Psoas muscle (tissue), 8 donors: ENCODE measurements around the gene GCKR. TPM values are rescaled to one million over a fixed set of nuclear protein-coding genes. Genes with fewer than 3 reads are reported as not detected.

ENCODE experiments used
- ATAC-seq, 4 donors: fragments of 200-7000 bp; cut with Tn5 transposase; one replicate each; pipeline ENCODE4 v1.9.1; 2020; ENCODE audit warnings: moderate library complexity in 3 of 4, mild to moderate bottlenecking in 2 of 4
- DNase-seq, 2 donors: peaks; one replicate each; pipeline ENCODE4 v3.0.0-alpha.2; 2020
- H3K27ac ChIP-seq: fragments of 200-600 bp; one replicate; pipeline ENCODE4 v1.8.0; 2022
- H3K27me3 ChIP-seq, 3 donors: fragments of 200-600 bp in 1 of 3; one replicate each; pipeline versions ENCODE4 v1.6.1 to v1.8.0; 2013 to 2022; ENCODE audit warnings: low read length in 2 of 3, mild to moderate bottlenecking in 2 of 3, moderate library complexity in 1 of 3; ENCODE audit not compliant: insufficient read depth in 3 of 3
- H3K36me3 ChIP-seq, 2 donors: fragments of 200-600 bp in 1 of 2; one replicate each; pipeline versions ENCODE4 v1.6.1 to v1.8.0; 2013 to 2022; ENCODE audit warnings: low read depth in 1 of 2, mild to moderate bottlenecking in 1 of 2, moderate library complexity in 1 of 2; ENCODE audit not compliant: insufficient read depth in 1 of 2
- H3K4me1 ChIP-seq: fragments of 200-600 bp; one replicate; pipeline ENCODE4 v1.8.0; 2022
- H3K4me3 ChIP-seq: fragments of 200-600 bp; one replicate; pipeline ENCODE4 v1.8.0; 2022; ENCODE audit warnings: mild to moderate bottlenecking
- H3K9me3 ChIP-seq: fragments of 200-600 bp; one replicate; pipeline ENCODE4 v1.8.0; 2022
- WGBS, 3 donors: extraction: QIAGEN DNeasy Blood & Tissue Kit; methylation state at CpG; one replicate each; pipeline versions ENCODE4 v1.1.6 to v1.1.7; 2013; 5-methylcytosine and 5-hydroxymethylcytosine counted together
- intact Hi-C, 2 donors: fragments of 100-400 bp; cut with DNase I; formaldehyde crosslinking; loops; one replicate each; pipeline versions ENCODE4 v1.11.0 to v1.14.2; 2022
- polyA plus RNA-seq, 3 donors: library from polyadenylated mRNA; stranded (reverse); fragments of 200-250 nt; gene quantifications; one replicate each; pipeline ENCODE4 v1.2.3, GENCODE V29; 2013
- total RNA-seq, 4 donors: library from RNA; stranded (reverse); fragmentation: NEBNext Ultra II Directional in 2 of 4; extraction: Animal tissue kit (Norgen Biotek cat#: 25700) in 2 of 4; gene quantifications; one replicate each; pipeline versions ENCODE4 v1.2.1 to v1.2.4, GENCODE V29; 2021 to 2023
- TF ChIP-seq, protein P1 (sequence below): fragments of 200-600 bp; IDR thresholded peaks from one replicate; pipeline ENCODE4 v1.8.0; 2022; ENCODE audit warnings: antibody characterized with exemption
- donor health status: healthy with polysubstance abuse.
- donor health status: DM: no; HTN: no; CAD: no; lungs with moderate emphysema.
- donor health status: Bipolar disorder and iron deficiency.
- donor health status: healthy.
- donor health status: DM: yes; HTN: yes; CAD: no.
- donor health status: DM: no; HTN: no; CAD: no.
- donor health status: DM: no; HTN: no; CAD: no.
- donor health status: DM: yes; HTN: yes; CAD: no.

Gene GCKR
- total and polyA plus RNA-seq, 7 donors = 0.05 to 2.0 (median 1.0) TPM; not detected in 3

DNA sequence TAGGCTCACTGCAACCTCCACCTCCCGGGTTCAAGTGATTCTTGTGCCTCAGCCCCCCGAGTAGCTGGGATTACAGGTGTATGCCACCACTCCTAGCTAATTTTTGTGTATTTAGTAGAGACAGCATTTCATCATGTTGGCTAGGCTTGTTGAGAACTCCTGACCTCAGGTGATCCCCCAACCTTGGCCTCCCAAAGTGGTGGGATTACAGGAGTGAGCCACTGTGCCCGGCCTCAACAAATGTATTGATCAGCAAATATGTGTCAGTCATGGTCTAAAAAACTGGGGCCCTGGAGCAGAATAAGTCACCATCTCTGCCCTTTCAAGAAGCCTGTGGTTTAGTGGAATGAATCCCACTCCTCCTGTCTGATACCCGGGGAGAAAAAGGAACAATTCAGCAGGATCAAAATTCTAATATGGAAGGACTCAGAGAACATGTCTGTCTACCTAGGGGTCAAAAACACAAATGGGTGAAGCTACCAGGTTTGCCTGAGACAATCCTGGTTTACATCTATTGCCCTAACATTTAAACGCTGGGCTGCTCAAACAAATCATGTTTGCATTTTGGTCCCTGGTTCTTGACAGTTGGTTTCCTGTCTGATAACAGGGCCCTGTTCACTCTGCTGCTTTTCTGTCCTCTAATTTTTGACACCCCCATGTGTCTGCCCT is 21.6 kb downstream of the GCKR start:
- WGBS, 3 donors = 77 to 83% (median 81%) methylated on average over 5 of the region's 5 CpGs
- ATAC-seq = no peak

DNA sequence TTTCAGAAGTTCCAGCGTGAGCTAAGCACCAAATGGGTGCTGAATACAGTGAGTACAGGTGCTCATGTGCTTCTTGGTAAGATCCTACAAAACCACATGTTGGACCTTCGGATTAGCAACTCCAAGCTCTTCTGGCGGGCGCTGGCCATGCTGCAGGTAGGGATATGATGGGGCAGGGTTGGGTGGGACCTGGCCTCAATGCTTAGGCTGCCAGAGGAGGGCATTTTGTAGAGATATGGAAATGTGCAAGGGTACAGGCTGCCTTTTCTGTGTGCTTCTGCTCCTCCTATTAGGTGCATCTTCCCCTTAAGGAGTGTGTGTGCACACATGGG is 22.1 kb downstream of the GCKR start:
- TF ChIP-seq, protein P1, sequence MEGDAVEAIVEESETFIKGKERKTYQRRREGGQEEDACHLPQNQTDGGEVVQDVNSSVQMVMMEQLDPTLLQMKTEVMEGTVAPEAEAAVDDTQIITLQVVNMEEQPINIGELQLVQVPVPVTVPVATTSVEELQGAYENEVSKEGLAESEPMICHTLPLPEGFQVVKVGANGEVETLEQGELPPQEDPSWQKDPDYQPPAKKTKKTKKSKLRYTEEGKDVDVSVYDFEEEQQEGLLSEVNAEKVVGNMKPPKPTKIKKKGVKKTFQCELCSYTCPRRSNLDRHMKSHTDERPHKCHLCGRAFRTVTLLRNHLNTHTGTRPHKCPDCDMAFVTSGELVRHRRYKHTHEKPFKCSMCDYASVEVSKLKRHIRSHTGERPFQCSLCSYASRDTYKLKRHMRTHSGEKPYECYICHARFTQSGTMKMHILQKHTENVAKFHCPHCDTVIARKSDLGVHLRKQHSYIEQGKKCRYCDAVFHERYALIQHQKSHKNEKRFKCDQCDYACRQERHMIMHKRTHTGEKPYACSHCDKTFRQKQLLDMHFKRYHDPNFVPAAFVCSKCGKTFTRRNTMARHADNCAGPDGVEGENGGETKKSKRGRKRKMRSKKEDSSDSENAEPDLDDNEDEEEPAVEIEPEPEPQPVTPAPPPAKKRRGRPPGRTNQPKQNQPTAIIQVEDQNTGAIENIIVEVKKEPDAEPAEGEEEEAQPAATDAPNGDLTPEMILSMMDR = no peak
- H3K4me3 ChIP-seq = no peak overlapping the region
- no peak overlapping the region for H3K27ac ChIP-seq
- intact Hi-C loops = no loop called here
- DNase-seq (no peak), ATAC-seq (no peak)
- H3K36me3 ChIP-seq = no peaks in the 10 kb centered on the region
- H3K4me1 ChIP-seq = no peaks in the 10 kb centered on the region
- WGBS, 3 donors = 84 to 90% (median 84%) methylated on average over 4 of the region's 4 CpGs
- H3K27me3 ChIP-seq = peaks cover 0 to 18% (median 2%) of the 10 kb centered on the region in 3 donors
- no peaks in the 10 kb centered on the region for H3K9me3 ChIP-seq

More for the DNA sequence above, 21.6 kb downstream of the GCKR start:
- Histone ChIP-seq H3K27ac (no peak overlapping the region), H3K4me3 (no peak overlapping the region), H3K36me3 (no peaks in the 10 kb centered on the region), H3K27me3 (peaks cover 0 to 16% (median 2%) of the 10 kb centered on the region in 3 donors), H3K9me3 (no peaks in the 10 kb centered on the region), H3K4me1 (no peaks in the 10 kb centered on the region)
- no peak for DNase-seq
- TF ChIP-seq, protein P1 = no peak
- intact Hi-C loops = no loop called here

DNA sequence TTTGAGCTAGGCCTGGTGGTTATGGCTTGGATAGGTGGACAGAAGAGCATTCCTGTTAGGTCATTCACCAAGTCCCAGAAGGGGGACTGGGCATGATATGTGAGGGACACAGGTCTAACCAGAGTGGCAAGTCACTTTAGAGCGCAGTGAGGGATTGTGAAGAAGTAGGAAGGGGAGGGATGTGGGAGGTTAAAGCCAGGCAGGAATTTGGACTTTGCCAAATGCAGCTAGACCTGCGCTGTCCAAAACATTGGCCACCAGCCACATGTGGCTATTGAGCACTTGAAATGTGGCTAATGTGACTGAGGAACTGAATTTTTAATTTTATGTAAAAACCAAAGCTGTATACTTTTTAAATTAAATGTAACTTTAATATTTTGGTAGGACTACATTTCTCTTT is 23.7 kb downstream of the GCKR start:
- no peak overlapping the region for H3K4me3 ChIP-seq
- no peaks in the 10 kb centered on the region for H3K9me3 ChIP-seq
- ATAC-seq (no peak), DNase-seq (no peak)
- peaks cover 0 to 12% (median 2%) of the 10 kb centered on the region in 3 donors for H3K27me3 ChIP-seq
- no peak overlapping the region for H3K27ac ChIP-seq
- no peaks in the 10 kb centered on the region for H3K4me1 ChIP-seq
- H3K36me3 ChIP-seq = no peaks in the 10 kb centered on the region
- TF ChIP-seq, protein P1 = no peak
- WGBS, 3 donors = 80 to 92% (median 88%) methylated on average over 2 of the region's 2 CpGs
- intact Hi-C loops = no loop called here

DNA sequence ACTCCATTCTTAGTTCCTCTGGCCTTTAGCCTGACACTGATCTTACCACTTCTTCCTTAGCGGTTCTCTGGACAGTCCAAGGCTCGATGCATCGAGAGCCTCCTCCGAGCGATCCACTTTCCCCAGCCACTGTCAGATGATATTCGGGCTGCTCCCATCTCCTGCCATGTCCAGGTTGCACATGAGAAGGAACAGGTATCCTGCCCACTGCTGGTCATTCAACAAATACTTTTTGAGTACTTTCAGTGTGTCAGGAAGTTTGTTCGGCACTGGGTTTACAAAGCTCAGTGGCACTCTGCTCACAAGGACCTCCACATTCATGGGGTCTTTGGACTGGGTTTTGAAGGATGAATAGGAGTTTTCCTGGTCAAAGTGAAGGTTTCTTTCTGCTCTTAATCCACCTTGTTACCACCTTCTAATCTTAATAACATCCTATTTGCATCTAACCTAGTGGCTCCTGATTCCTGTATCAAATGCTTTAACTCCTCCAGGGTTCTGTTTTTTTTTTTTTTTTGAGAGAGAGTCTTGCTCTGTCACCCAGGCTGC is 25.8 kb downstream of the GCKR start:
- WGBS, 3 donors = 86 to 91% (median 87%) methylated on average over 7 of the region's 7 CpGs
- Histone ChIP-seq H3K36me3 (no peaks in the 10 kb centered on the region), H3K27me3 (peaks cover 2 to 12% (median 2%) of the 10 kb centered on the region in 3 donors), H3K27ac (no peak overlapping the region), H3K4me3 (no peak overlapping the region), H3K9me3 (no peaks in the 10 kb centered on the region), H3K4me1 (no peaks in the 10 kb centered on the region)
- no peak for DNase-seq
- intact Hi-C loops = no loop called here
- TF ChIP-seq, protein P1 = no peak
- ATAC-seq = no peak

DNA sequence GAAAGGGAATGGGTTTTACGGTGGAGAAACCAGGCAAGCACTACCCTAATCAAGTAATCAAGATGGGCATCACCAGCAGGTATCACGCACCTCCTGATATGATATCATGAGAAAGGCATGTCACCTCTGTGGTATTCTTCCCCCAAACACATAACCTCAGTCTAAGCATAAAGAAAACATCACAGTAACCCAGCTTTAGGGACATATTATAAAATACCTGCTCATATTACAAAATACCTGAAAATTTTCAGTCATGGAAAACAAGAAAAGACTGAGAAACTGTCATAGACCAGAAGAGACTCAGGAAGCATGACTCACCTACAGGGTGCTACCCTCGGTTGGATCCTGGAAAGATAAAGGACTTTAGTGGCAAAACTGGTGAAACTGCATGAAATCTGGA is 30.5 kb downstream of the GCKR start:
- no peak for ATAC-seq
- intact Hi-C loops = no loop called here
- no peak for DNase-seq
- 69 to 72% (median 72%) methylated on average over 3 of the region's 3 CpGs for WGBS, 3 donors
- H3K4me1 ChIP-seq = no peaks in the 10 kb centered on the region
- TF ChIP-seq, protein P1 = no peak
- no peaks in the 10 kb centered on the region for H3K36me3 ChIP-seq
- H3K27ac ChIP-seq = no peak overlapping the region
- H3K9me3 ChIP-seq = no peaks in the 10 kb centered on the region
- peaks cover 2 to 14% (median 2%) of the 10 kb centered on the region in 3 donors for H3K27me3 ChIP-seq
- H3K4me3 ChIP-seq = no peak overlapping the region
